Measurements from ENCODE around the gene IGFLR1. TPM values are rescaled to one million over a fixed set of nuclear protein-coding genes. Genes with fewer than 3 reads are reported as not detected.

Gene IGFLR1
- total and polyA plus RNA-seq, 9 of the 15 experiments (the other 6 are each of a cell fraction or from before 2014, with no cell fraction given), result 1.0 to 14.3 (median 4.6) TPM

- TF ChIP-seq ASH1L (IDR thresholded peaks at IDR 0.05; ENCODE audit: borderline replicate concordance, low read depth, partially characterized antibody) (peak; percentile 33), CXXC5 (CRISPR knock-in tag; IDR thresholded peaks at IDR 0.05) (peak; percentile 85), CHCHD3 (CRISPR knock-in tag; IDR thresholded peaks at IDR 0.05) (no peak), MED1 (CRISPR knock-in tag; IDR thresholded peaks at IDR 0.05; ENCODE audit: borderline replicate concordance) (no peak), ZNF274 (IDR thresholded peaks at IDR 0.05; ENCODE audit: borderline replicate concordance, low read depth, low read length) (no peak), HNRNPLL (IDR thresholded peaks at IDR 0.05; ENCODE audit: low read depth, low read length, poor library complexity, severe bottlenecking) (no peak), ZSCAN29 (IDR thresholded peaks at IDR 0.05) (no peak), TEAD4 (IDR thresholded peaks at IDR 0.05; ENCODE audit: low read length) (no peak), TEAD4 (CRISPR knock-in tag; IDR thresholded peaks at IDR 0.05; ENCODE audit: borderline replicate concordance) (no peak), PREB (CRISPR knock-in tag; IDR thresholded peaks at IDR 0.05) (no peak), ARID4B (CRISPR knock-in tag; IDR thresholded peaks at IDR 0.05) (peak; percentile 88), DNMT1 (IDR thresholded peaks at IDR 0.05) (no peak), KLF6 (CRISPR knock-in tag; IDR thresholded peaks at IDR 0.05; ENCODE audit: borderline replicate concordance) (no peak), ZNF184 (CRISPR knock-in tag; IDR thresholded peaks at IDR 0.05) (no peak), POLR3G (IDR thresholded peaks at IDR 0.05; ENCODE audit: extremely low read depth, insufficient read length, insufficient replicate concordance) (no peak), EHMT2 (IDR thresholded peaks at IDR 0.05) (peak; percentile 89), LCOR (CRISPR knock-in tag; IDR thresholded peaks at IDR 0.05) (peak; percentile 90), DACH1 (IDR thresholded peaks at IDR 0.05; ENCODE audit: partially characterized antibody) (peak; percentile 75), RAD21 (CRISPR knock-in tag; conservative IDR thresholded peaks at IDR 0.05 in 1 of 2, IDR thresholded peaks at IDR 0.05 in 1 of 2) (no peak), BRD4 (IDR thresholded peaks at IDR 0.05) (no peak)
- TF ChIP-seq, protein P1, sequence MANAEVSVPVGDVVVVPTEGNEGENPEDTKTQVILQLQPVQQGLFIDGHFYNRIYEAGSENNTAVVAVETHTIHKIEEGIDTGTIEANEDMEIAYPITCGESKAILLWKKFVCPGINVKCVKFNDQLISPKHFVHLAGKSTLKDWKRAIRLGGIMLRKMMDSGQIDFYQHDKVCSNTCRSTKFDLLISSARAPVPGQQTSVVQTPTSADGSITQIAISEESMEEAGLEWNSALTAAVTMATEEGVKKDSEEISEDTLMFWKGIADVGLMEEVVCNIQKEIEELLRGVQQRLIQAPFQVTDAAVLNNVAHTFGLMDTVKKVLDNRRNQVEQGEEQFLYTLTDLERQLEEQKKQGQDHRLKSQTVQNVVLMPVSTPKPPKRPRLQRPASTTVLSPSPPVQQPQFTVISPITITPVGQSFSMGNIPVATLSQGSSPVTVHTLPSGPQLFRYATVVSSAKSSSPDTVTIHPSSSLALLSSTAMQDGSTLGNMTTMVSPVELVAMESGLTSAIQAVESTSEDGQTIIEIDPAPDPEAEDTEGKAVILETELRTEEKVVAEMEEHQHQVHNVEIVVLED (CRISPR knock-in tag; IDR thresholded peaks at IDR 0.05), result no peak
- TF ChIP-seq, protein P2, sequence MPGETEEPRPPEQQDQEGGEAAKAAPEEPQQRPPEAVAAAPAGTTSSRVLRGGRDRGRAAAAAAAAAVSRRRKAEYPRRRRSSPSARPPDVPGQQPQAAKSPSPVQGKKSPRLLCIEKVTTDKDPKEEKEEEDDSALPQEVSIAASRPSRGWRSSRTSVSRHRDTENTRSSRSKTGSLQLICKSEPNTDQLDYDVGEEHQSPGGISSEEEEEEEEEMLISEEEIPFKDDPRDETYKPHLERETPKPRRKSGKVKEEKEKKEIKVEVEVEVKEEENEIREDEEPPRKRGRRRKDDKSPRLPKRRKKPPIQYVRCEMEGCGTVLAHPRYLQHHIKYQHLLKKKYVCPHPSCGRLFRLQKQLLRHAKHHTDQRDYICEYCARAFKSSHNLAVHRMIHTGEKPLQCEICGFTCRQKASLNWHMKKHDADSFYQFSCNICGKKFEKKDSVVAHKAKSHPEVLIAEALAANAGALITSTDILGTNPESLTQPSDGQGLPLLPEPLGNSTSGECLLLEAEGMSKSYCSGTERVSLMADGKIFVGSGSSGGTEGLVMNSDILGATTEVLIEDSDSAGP (CRISPR knock-in tag; IDR thresholded peaks at IDR 0.05), result no peak
These were observed 38.0 kb downstream of the IGFLR1 start, which contains the start of gene ZBTB32 (continued) for GRCh38 chr19:35704218-35704617.
